ENCODE measurements around the gene GUSB. TPM values are rescaled to one million over a fixed set of nuclear protein-coding genes. Genes with fewer than 3 reads are reported as not detected.
A peak's percentile ranks its signal among the peaks of the same experiment; 100 is the strongest.
"Not testable (repeated sequence)": the region's sequence is repeated elsewhere in the genome, so short reads cannot be mapped to it uniquely, and the experiment has no call there.

The GUSB gene
- 25.3 and 32.6 TPM in 2 replicates for total RNA-seq

- TF ChIP-seq CTCF (IDR thresholded peaks at IDR 0.05; ENCODE audit: extremely low read depth, low read depth, low read length), result no peak
- Histone ChIP-seq H3K4me2 (ENCODE audit: insufficient read depth, low read length) (peak within 1 kb of the TSS; percentile 89), H3K4me3 (ENCODE audit: insufficient read depth, low read length) (peak within 1 kb of the TSS; percentile 88), H3K79me2 (ENCODE audit: insufficient read depth, low read length) (peaks cover 16% of the 10 kb centered on the region), H3K4me1 (ENCODE audit: insufficient read depth, low read length) (peaks cover 11% of the 10 kb centered on the region), H3K27me3 (ENCODE audit: insufficient read depth, low read length) (no peaks in the 10 kb centered on the region), H3K9me3 (ENCODE audit: low read depth, low read length) (no peaks in the 10 kb centered on the region), H3K27ac (ENCODE audit: low read depth, low read length) (peak within 1 kb of the TSS; percentile 78), H4K20me1 (ENCODE audit: insufficient read depth, low read length) (no peaks in the 10 kb centered on the region), H3K36me3 (ENCODE audit: insufficient read depth, low read length) (no peaks in the 10 kb centered on the region), H2AFZ (ENCODE audit: low read length) (peak within 1 kb of the TSS; percentile 97)
- peak; percentile 99 for DNase-seq (ENCODE audit: insufficient read length, low spot score, missing footprints)
Observed at GRCh38 chr7:65981965-65982792, at the start of gene GUSB. Gene GUSB (minus strand): TSS chr7:65982213. CDS start chr7:65982183, 30 bp downstream.

DNA sequence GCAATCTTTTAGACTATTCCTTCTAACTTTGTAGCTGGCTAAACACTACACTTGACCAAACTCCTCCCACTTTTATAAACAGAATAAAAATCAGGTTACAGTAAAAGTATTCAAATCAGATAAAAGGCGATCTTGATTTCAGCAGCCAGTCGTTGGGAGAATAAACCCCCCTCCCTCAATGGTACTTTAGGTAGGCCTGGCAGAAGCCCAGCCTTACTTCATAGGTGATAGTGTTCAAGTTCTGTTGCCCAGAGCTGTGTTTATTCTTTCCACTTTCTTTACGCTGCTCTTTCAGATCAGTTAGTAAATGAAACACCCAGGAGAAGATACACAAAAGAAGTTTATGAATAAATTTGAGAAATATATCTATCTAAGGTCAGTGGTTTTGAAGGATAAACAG lies 46.3 kb upstream of the GUSB start:
- not testable (repeated sequence) for H3K27me3 ChIP-seq (ENCODE audit: insufficient read depth, low read length); H4K20me1 ChIP-seq (ENCODE audit: insufficient read depth, low read length); H3K4me2 ChIP-seq (ENCODE audit: insufficient read depth, low read length); H3K36me3 ChIP-seq (ENCODE audit: insufficient read depth, low read length); H3K4me1 ChIP-seq (ENCODE audit: insufficient read depth, low read length); H3K9me3 ChIP-seq (ENCODE audit: low read depth, low read length); H3K79me2 ChIP-seq (ENCODE audit: insufficient read depth, low read length); H3K27ac ChIP-seq (ENCODE audit: low read depth, low read length); H3K4me3 ChIP-seq (ENCODE audit: insufficient read depth, low read length); DNase-seq (ENCODE audit: insufficient read length, low spot score, missing footprints)
- peak overlapping the region; percentile 50 for H2AFZ ChIP-seq (ENCODE audit: low read length)

GRCh38 chr7:66016131-66016461 lies 34.1 kb upstream of the GUSB start:
- H3K27ac ChIP-seq (ENCODE audit: low read depth, low read length), result no peak overlapping the region
- no peaks in the 10 kb centered on the region for H4K20me1 ChIP-seq (ENCODE audit: insufficient read depth, low read length)
- DNase-seq (ENCODE audit: insufficient read length, low spot score, missing footprints), result peak; percentile 36
- no peaks in the 10 kb centered on the region for H3K4me1 ChIP-seq (ENCODE audit: insufficient read depth, low read length)
- H3K9me3 ChIP-seq (ENCODE audit: low read depth, low read length), result no peaks in the 10 kb centered on the region
- H3K36me3 ChIP-seq (ENCODE audit: insufficient read depth, low read length), result no peaks in the 10 kb centered on the region
- TF ChIP-seq CTCF (IDR thresholded peaks at IDR 0.05; ENCODE audit: extremely low read depth, low read depth, low read length), result no peak
- no peak overlapping the region for H3K4me2 ChIP-seq (ENCODE audit: insufficient read depth, low read length)
- H3K79me2 ChIP-seq (ENCODE audit: insufficient read depth, low read length), result no peaks in the 10 kb centered on the region
- H3K27me3 ChIP-seq (ENCODE audit: insufficient read depth, low read length), result peaks cover 5% of the 10 kb centered on the region
- no peak overlapping the region for H3K4me3 ChIP-seq (ENCODE audit: insufficient read depth, low read length)
- no peak overlapping the region for H2AFZ ChIP-seq (ENCODE audit: low read length)

- Histone ChIP-seq H3K36me3 (ENCODE audit: insufficient read depth, low read length) (no peaks in the 10 kb centered on the region), H3K9me3 (ENCODE audit: low read depth, low read length) (no peaks in the 10 kb centered on the region), H2AFZ (ENCODE audit: low read length) (no peak overlapping the region), H4K20me1 (ENCODE audit: insufficient read depth, low read length) (no peaks in the 10 kb centered on the region), H3K27me3 (ENCODE audit: insufficient read depth, low read length) (peaks cover 5% of the 10 kb centered on the region), H3K4me1 (ENCODE audit: insufficient read depth, low read length) (no peaks in the 10 kb centered on the region), H3K4me2 (ENCODE audit: insufficient read depth, low read length) (no peak overlapping the region), H3K27ac (ENCODE audit: low read depth, low read length) (no peak overlapping the region), H3K79me2 (ENCODE audit: insufficient read depth, low read length) (no peaks in the 10 kb centered on the region), H3K4me3 (ENCODE audit: insufficient read depth, low read length) (no peak overlapping the region)
- DNase-seq (ENCODE audit: insufficient read length, low spot score, missing footprints), result no peak
- no peak for TF ChIP-seq CTCF (IDR thresholded peaks at IDR 0.05; ENCODE audit: extremely low read depth, low read depth, low read length)
Observed at GRCh38 chr7:66015440-66016130, 33.6 kb upstream of the GUSB start.

All from osteoblast (primary cell).